GM19324 (cell line): ENCODE results near the gene NUDT9.
"Not testable (repeated sequence)": the region's sequence is repeated elsewhere in the genome, so short reads cannot be mapped to it uniquely, and the experiment has no call there.

Experiments used
- ATAC-seq: cut with Tn5 transposase; IDR thresholded peaks from one replicate; pipeline ENCODE4 v1.9.1; 2021; ENCODE audit warnings: mild to moderate bottlenecking, moderate library complexity; ENCODE audit not compliant: unreplicated experiment, low FRiP score

Gene NUDT9

GRCh38 chr4:87422104-87423052 lies at the start of gene NUDT9:
Gene NUDT9, plus strand, starts transcription at chr4:87422573. Its CDS starts 333 bp downstream, at chr4:87422906.
- ATAC-seq: peak; percentile 89

- ATAC-seq: peak; percentile 63
Observed at GRCh38 chr4:87375719-87376291, 46.6 kb upstream of the NUDT9 start.

GRCh38 chr4:87377816-87378215 lies 44.6 kb upstream of the NUDT9 start:
- ATAC-seq: peak; percentile 61

GRCh38 chr4:87382116-87382515 lies 40.3 kb upstream of the NUDT9 start:
- no peak for ATAC-seq

DNA sequence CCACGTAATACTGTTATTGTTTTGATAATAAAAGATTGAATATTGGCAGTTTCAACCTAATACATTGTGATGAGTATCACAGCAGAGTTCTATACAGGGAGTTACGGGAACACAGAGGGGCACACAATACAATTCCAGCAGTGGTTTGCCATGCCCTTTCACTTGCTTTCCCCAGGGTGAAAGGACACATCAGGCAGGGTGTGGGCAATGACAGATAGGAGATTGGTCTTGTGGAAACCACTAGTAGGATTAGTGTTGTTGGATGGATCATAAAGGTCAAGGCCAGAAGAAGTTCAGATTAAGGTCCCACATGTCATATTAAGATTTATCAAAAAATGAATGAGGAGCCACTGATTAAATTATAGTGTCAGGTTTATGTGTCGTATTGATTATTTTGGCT lies 39.4 kb upstream of the NUDT9 start:
- no peak for ATAC-seq

DNA sequence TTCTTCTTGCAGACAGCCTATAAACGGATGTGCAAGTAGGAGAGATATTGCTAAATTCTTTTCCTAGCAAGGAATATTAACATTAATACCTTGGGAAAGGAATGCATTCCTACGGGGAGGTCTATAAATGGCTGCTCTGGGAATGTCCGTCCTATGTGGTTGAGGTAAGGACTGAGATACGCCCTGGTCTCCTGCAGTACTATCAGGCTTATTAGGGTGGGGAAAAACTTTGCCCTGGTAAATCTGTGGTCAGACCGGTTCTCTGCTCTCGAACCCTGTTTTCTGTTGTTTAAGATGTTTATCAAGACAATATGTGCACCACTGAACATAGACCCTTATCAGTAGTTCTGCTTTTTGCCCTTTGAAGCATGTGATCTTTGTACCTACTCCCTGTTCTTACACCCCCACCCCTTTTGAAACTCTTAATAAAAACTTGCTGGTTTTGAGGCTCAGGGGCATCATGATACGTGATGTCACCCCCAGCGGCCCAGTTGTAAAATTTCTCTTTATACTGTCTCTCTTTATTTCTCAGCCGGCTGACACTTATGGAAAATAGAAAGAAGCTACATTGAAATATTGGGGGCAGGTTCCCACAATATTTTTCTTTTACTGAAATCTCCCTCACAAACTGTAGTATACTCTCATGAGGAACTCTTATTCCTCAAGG lies 37.8 kb upstream of the NUDT9 start:
- not testable (repeated sequence) for ATAC-seq

- ATAC-seq: no peak
Observed at GRCh38 chr4:87387237-87387636, 35.1 kb upstream of the NUDT9 start.

- no peak for ATAC-seq
Observed at GRCh38 chr4:87388901-87389300, 33.5 kb upstream of the NUDT9 start.

DNA sequence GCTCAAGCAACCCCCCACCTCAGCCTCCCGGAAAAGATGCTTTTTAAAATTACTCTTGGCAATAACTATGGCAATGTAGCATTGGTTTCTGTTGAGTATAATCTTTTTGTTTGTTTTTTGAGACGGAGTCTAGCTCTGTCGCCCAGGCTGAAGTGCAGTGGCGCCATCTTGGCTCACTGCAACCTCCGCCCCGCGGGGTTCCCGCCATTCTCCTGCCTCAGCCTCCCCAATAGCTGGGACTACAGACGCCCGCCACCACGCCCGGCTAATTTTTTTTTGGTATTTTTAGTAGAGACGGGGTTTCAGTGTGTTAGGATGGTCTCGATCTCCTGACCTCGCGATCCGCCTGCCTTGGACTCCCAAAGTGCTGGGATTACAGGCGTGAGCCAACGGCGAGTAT lies 32.3 kb upstream of the NUDT9 start:
- not testable (repeated sequence) for ATAC-seq

DNA sequence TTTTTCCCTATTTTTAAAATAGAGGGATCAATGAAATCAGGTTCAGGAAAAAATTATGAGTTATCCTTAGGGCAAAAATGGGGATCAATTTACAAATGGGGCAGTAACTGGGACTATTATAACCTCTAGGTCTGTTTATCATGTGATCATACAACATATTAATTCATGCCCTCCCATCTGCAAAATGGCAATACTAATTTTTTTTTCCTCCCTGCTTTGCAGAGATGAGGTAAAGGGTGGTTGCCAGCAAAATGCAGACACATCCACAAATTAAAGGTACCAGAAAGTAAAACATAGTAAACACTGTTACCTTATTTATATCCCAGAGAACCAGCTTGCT lies 31.9 kb upstream of the NUDT9 start:
- no peak for ATAC-seq

DNA sequence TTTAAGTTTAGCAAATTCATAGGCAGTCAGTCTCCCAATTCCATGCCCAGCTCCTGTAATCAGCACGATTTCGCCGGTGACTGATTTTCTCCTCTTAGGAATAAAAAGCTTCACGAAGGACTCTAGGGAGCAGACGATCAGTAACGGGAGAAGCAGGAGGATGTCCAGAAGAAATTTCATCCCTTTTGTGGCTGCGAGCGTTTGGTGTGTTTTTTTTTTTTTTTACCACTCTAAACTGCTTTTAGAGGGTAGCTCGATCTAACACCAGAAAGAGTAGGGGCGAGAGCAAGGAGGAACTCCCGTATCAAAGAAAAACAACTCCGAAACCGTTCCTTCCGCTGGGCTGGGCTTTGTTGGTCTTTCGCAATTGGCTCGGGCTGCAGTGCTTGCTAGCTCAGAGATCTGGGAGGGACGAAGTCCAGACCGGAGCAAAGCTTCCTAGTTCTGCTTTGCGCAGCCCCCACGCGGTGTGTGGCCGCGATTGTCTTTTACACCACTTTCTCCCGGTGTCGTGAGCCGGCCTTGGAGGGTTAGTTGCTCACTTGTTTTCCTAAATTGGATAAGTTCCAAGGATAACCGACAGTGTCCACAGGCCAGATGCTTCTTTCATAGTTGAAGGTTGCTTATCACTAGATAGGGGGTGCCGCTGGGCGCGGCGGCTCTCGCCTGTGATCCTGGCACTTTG lies 31.3 kb upstream of the NUDT9 start, which contains the start of gene HSD17B11:
Gene HSD17B11 (minus strand): TSS at position 298 of the 685 bp plus-strand sequence. CDS start 118 bp downstream, at position 180.
- peak; percentile 99 for ATAC-seq

DNA sequence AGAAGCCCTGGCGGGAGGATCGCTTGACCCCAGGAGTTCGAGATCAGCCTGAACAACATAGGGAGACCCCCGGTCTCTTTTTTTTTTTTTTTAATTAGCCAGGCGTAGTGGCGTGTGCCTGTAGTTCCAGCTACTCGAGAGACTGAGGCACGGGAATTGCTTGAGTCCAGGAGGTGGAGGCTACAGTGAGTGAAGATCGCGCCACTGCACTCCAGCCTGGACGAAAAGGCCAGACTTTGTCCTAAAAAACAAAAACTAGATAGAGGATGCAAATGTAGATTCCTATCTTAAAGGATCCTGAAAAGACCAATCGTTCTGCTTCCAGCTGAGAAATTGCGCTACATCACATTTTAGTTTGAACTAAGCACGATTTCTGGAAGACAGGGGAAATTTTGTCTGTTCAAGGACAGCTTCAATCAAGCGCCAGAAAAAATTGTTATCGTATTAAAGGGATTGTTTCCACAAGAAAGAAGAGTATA lies 30.8 kb upstream of the NUDT9 start:
- peak; percentile 13 for ATAC-seq

DNA sequence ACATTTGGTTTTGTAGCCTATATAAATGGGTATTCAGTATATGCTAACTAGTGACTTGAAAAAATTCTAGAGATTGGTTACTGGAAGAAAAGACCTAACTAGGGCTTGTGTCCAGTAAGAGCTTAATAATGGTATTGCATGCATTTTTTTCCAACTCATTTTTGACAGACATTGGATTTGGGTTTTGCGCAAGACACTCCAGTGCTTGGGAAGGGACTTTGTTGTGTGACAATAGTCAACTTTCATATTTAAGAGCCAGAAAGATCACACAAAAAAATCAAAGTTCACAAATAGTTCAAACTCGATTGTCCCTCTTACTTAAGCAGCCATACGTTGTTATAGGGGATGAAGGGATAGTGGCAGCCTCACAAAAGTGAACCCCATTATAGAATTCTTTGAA lies 30.2 kb upstream of the NUDT9 start:
- no peak for ATAC-seq

- not testable (repeated sequence) for ATAC-seq
Observed at GRCh38 chr4:87395073-87395472, 27.3 kb upstream of the NUDT9 start.

- not testable (repeated sequence) for ATAC-seq
Observed at GRCh38 chr4:87395851-87396250, 26.5 kb upstream of the NUDT9 start.

DNA sequence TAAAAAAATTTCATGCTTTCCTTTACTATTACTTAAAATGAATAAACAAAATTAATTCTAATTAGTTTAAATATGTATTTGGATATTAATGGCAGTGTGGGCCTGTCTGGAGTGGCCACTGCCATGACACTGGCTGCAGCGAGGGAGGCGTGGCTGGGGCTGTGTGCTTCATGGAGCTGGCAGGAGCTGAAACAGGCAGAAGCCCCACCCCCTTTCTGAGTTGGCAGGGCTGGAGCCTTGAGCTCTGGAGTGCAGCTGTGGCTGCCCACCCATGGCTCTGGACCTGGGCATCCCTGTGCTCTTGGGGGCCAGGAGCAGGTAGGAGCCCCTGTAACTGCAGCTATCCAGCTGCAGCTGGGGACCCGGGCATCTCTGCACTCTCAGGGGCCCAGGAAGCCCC lies 23.2 kb upstream of the NUDT9 start:
- no peak for ATAC-seq

- no peak for ATAC-seq
Observed at GRCh38 chr4:87399954-87400353, 22.4 kb upstream of the NUDT9 start.

DNA sequence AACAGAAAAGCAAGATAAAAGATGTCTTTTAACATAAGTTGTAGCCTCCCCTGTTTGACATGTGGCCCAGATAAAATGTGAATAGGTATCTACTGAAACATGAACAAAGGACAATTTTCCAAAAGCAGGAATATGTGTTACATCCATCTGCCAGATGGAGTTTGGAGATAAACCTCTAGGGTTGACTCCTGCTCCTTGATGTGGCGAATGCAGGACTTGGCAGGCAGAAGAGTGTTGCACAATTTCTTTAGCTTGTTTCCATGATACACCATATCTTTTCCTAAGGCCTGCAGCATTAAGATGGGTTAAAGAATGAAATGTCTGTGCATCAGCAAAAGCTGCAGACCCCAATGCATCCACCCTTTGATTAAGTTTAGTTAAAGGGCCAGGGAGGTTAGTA lies 18.6 kb upstream of the NUDT9 start:
- ATAC-seq: not testable (repeated sequence)

DNA sequence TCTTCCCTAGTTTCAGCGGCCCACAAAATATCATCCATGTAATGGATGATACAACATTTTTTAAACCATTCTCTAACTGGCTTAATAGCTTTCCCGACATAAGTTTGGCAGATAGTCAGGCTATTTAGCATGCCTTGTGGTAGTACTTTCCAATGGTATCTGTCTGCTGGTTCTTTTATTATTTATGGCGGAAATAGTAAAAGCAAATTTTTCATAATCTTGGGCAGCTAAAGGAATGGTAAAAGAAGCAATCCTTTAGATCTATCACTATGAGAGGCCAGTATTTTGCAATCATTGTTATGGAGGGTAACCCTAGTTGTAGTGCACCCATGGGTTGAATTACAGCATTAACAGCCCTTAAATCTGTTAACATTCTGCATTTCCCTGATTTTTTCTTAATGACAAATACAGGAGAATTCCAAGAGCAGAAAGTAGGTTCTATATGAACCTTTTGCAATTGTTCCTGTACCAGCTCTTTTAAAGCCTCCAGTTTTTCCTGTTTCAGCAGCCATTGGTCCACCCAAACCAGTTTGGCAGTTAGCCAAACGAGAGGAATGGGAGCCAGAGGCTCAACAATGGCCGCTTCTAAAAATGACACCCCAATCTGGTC lies 17.1 kb upstream of the NUDT9 start:
- ATAC-seq: no peak

- no peak for ATAC-seq
Observed at GRCh38 chr4:87406462-87406861, 15.9 kb upstream of the NUDT9 start.
